CD4-positive, alpha-beta T cell treated with Interleukin-17A for 1 hour (primary cell): ENCODE results near the gene ZNF831.
A peak's percentile ranks its signal among the peaks of the same experiment; 100 is the strongest.

Experiments used
- DNase-seq: peaks from one replicate; pipeline ENCODE4 v3.0.0-alpha.2; 2020

The ZNF831 gene

GRCh38 chr20:59182401-59183044, 18.9 kb downstream of the ZNF831 start:
- DNase-seq, result peak; percentile 30

GRCh38 chr20:59183751-59184150, 20.1 kb downstream of the ZNF831 start:
- no peak for DNase-seq

- DNase-seq, result no peak
Observed at GRCh38 chr20:59184880-59185447, 21.3 kb downstream of the ZNF831 start.

- DNase-seq, result no peak
Observed at GRCh38 chr20:59185809-59186208, 22.2 kb downstream of the ZNF831 start.

GRCh38 chr20:59190466-59190865, 26.8 kb downstream of the ZNF831 start:
- no peak for DNase-seq

GRCh38 chr20:59191036-59191755, 27.6 kb downstream of the ZNF831 start:
- DNase-seq, result no peak

GRCh38 chr20:59191756-59192532, 28.3 kb downstream of the ZNF831 start:
- no peak for DNase-seq

- DNase-seq, result no peak
Observed at GRCh38 chr20:59192533-59192896, 28.9 kb downstream of the ZNF831 start.

GRCh38 chr20:59193325-59193724, 29.7 kb downstream of the ZNF831 start:
- DNase-seq, result no peak

- DNase-seq, result no peak
Observed at GRCh38 chr20:59194023-59194935, 30.7 kb downstream of the ZNF831 start.

GRCh38 chr20:59195316-59195993, 31.8 kb downstream of the ZNF831 start:
- no peak for DNase-seq

- DNase-seq, result no peak
Observed at GRCh38 chr20:59204165-59204894, 40.7 kb downstream of the ZNF831 start.

- no peak for DNase-seq
Observed at GRCh38 chr20:59205044-59205443, 41.4 kb downstream of the ZNF831 start.

GRCh38 chr20:59207235-59207634, 43.6 kb downstream of the ZNF831 start:
- DNase-seq, result no peak

- DNase-seq, result peak; percentile 85
Observed at GRCh38 chr20:59207742-59208357, 44.2 kb downstream of the ZNF831 start.

GRCh38 chr20:59210186-59210585, 46.6 kb downstream of the ZNF831 start:
- no peak for DNase-seq

GRCh38 chr20:59211208-59211765, 47.7 kb downstream of the ZNF831 start:
- DNase-seq, result no peak

- DNase-seq, result no peak
Observed at GRCh38 chr20:59214073-59214472, 50.5 kb downstream of the ZNF831 start.

- no peak for DNase-seq
Observed at GRCh38 chr20:59214606-59215547, 51.3 kb downstream of the ZNF831 start.
